Spleen (tissue), 11 donors: ENCODE measurements around the gene KIAA1217. TPM values are rescaled to one million over a fixed set of nuclear protein-coding genes. Genes with fewer than 3 reads are reported as not detected.

Source experiments
- DNase-seq: peaks from one replicate; pipeline ENCODE4 v3.0.0-alpha.2; 2020
- H3K27ac ChIP-seq, 8 donors: fragments of 200-600 bp; sonication (generic) in 7 of 8; 1 replicate in 4 of 8; 2 replicates in 4 of 8; pipeline versions ENCODE4 v1.5.0 to v1.8.0; 2016 to 2021; ENCODE audit warnings: inconsistent platforms in 4 of 8, mild to moderate bottlenecking in 4 of 8, moderate library complexity in 1 of 8
- H3K27me3 ChIP-seq, 7 donors: fragments of 200-600 bp; sonication (generic) in 6 of 7; replicated peaks in 1 of 7; 1 replicate in 4 of 7; 2 replicates in 3 of 7; pipeline versions ENCODE4 v1.5.0 to v1.8.0; 2016 to 2021; ENCODE audit warnings: inconsistent platforms in 3 of 7, mild to moderate bottlenecking in 1 of 7
- H3K36me3 ChIP-seq, 6 donors: fragments of 200-600 bp; sonication (generic) in 5 of 6; 1 replicate in 4 of 6; 2 replicates in 2 of 6; pipeline versions ENCODE4 v1.5.0 to v1.8.0; 2016 to 2021; ENCODE audit warnings: inconsistent platforms in 2 of 6
- H3K4me1 ChIP-seq, 6 donors: fragments of 200-600 bp; sonication (generic) in 5 of 6; 1 replicate in 3 of 6; 2 replicates in 3 of 6; pipeline versions ENCODE4 v1.5.0 to v1.8.0; 2016 to 2021; ENCODE audit warnings: inconsistent platforms in 3 of 6
- H3K4me3 ChIP-seq, 8 donors: fragments of 200-600 bp; sonication (generic) in 7 of 8; 1 replicate in 4 of 8; 2 replicates in 4 of 8; pipeline versions ENCODE4 v1.5.0 to v1.8.0; 2016 to 2021; ENCODE audit warnings: inconsistent platforms in 4 of 8, mild to moderate bottlenecking in 4 of 8, moderate library complexity in 2 of 8
- H3K9me3 ChIP-seq, 8 donors: fragments of 200-600 bp; sonication (generic) in 7 of 8; 1 replicate in 4 of 8; 2 replicates in 4 of 8; pipeline versions ENCODE4 v1.5.0 to v1.8.0; 2016 to 2021; ENCODE audit warnings: inconsistent platforms in 4 of 8
- CTCF ChIP-seq, 11 experiments: fragments of 200-600 bp in 7 of 11; fragments of 450-650 bp in 4 of 11; sonication (generic) in 4 of 11; IDR thresholded peaks in 8 of 11; conservative IDR thresholded peaks in 3 of 11; 1 replicate in 7 of 11; 2 replicates in 4 of 11; pipeline versions ENCODE4 v1.4.0 to v1.8.0; 2016 to 2021; ENCODE audit warnings: antibody characterized with exemption in 11 of 11, inconsistent platforms in 4 of 11, mild to moderate bottlenecking in 1 of 11
- POLR2A ChIP-seq, 3 donors: fragments of 450-650 bp; IDR thresholded peaks; one replicate each; pipeline ENCODE4 v1.5.1; 2017; ENCODE audit warnings: antibody characterized with exemption in 3 of 3, mild to moderate bottlenecking in 1 of 3
- POLR2AphosphoS5 ChIP-seq, 3 donors: sonication (generic); formaldehyde crosslinking; IDR thresholded peaks; one replicate each; pipeline ENCODE4 v1.5.1; 2017; ENCODE audit warnings: antibody characterized with exemption in 3 of 3
- WGBS, 5 donors: extraction: QIAGEN DNeasy Blood & Tissue Kit in 3 of 5; methylation state at CpG; one replicate each; pipeline versions ENCODE4 v1.1.5 to v1.1.7; 2013 to 2018; 5-methylcytosine and 5-hydroxymethylcytosine counted together
- intact Hi-C: fragments of 100-400 bp; cut with DNase I; formaldehyde crosslinking; loops from one replicate; pipeline ENCODE4 v1.15.0; 2023; ENCODE audit warnings: low total_unique reads
- polyA plus RNA-seq, 3 donors: library from polyadenylated mRNA; stranded (reverse); fragments of 200-250 nt; gene quantifications; one replicate each; pipeline ENCODE4 v1.2.1, GENCODE V29; 2013
- total RNA-seq, 7 donors: library from RNA; depleted of rRNA in 3 of 7; stranded (reverse); fragments of >200 nt in 3 of 7; fragmentation: NEBNext Ultra II Directional in 4 of 7; extraction: Animal tissue kit (Norgen Biotek cat#: 25700) in 4 of 7; gene quantifications; one replicate each; pipeline versions ENCODE4 v1.1.0 to v1.2.1, GENCODE V29; 2016 to 2021
- donor health status: healthy with polysubstance abuse.
- donor health status: DM: no; HTN: no; CAD: no; lungs with moderate emphysema.
- donor health status: DM: no; HTN: no; CAD: no.
- donor health status: Bipolar disorder and iron deficiency.
- donor health status: healthy.
- donor health status: DM: no; HTN: no; CAD: no.
- donor health status: DM: yes; HTN: yes; CAD: no.

KIAA1217 gene
- total and polyA plus RNA-seq, 10 donors = 2.2 to 40.7 (median 21.4) TPM

- 81 to 89% (median 87%) methylated on average over 9 of the region's 9 CpGs for WGBS, 5 donors
- no peak overlapping the region for H3K27ac ChIP-seq
- TF ChIP-seq CTCF (IDR thresholded peaks at IDR 0.05 in 8 of 11, conservative IDR thresholded peaks at IDR 0.05 in 3 of 11) (no peak), POLR2A (IDR thresholded peaks at IDR 0.05) (no peak), POLR2AphosphoS5 (IDR thresholded peaks at IDR 0.05) (no peak)
- intact Hi-C loops = no loop called here
- H3K36me3 ChIP-seq = no peaks in the 10 kb centered on the region
- H3K27me3 ChIP-seq = no peaks in the 10 kb centered on the region
- H3K4me3 ChIP-seq = no peak overlapping the region
- H3K4me1 ChIP-seq = no peaks in the 10 kb centered on the region
- no peaks in the 10 kb centered on the region for H3K9me3 ChIP-seq
- DNase-seq = no peak
These were observed 185.7 kb downstream of the KIAA1217 start for GRCh38 chr10:24394461-24395190.

DNA sequence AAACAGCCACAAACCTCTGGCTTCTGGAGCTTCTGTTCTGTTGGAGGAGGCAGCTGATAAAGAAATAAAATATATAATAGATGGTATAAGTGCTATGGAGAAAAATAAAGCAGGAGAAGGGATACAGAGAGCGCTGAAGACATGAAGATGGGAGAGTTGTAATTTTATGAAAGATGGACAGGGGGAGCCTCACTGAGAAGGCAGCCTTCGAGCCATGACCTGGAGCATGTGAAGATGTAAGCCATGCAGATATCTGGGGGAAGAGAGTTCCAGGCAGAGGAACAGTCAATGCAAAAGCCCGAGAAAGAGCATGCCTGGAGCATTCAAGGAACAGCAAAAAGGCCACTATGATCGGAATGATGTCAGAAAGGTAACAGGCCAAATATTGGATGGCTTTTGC is 187.5 kb downstream of the KIAA1217 start:
- H3K9me3 ChIP-seq = no peaks in the 10 kb centered on the region
- no peaks in the 10 kb centered on the region for H3K4me1 ChIP-seq
- H3K27me3 ChIP-seq = no peaks in the 10 kb centered on the region
- 83 to 92% (median 88%) methylated on average over 4 of the region's 4 CpGs for WGBS, 5 donors
- intact Hi-C loops = no loop called here
- TF ChIP-seq CTCF (IDR thresholded peaks at IDR 0.05 in 8 of 11, conservative IDR thresholded peaks at IDR 0.05 in 3 of 11) (no peak), POLR2AphosphoS5 (IDR thresholded peaks at IDR 0.05) (no peak), POLR2A (IDR thresholded peaks at IDR 0.05) (no peak)
- H3K36me3 ChIP-seq = no peaks in the 10 kb centered on the region
- DNase-seq = no peak
- H3K27ac ChIP-seq = no peak overlapping the region
- H3K4me3 ChIP-seq = no peak overlapping the region

- 83 to 96% (median 88%) methylated on average over 2 of the region's 2 CpGs for whole genome bisulfite sequencing, 5 donors
- H3K4me1 ChIP-seq = no peaks in the 10 kb centered on the region
- no peak overlapping the region for H3K4me3 ChIP-seq
- no peaks in the 10 kb centered on the region for H3K9me3 ChIP-seq
- intact Hi-C loops = no loop called here
- H3K36me3 ChIP-seq = no peaks in the 10 kb centered on the region
- TF ChIP-seq POLR2A (IDR thresholded peaks at IDR 0.05) (no peak), POLR2AphosphoS5 (IDR thresholded peaks at IDR 0.05) (no peak), CTCF (IDR thresholded peaks at IDR 0.05 in 8 of 11, conservative IDR thresholded peaks at IDR 0.05 in 3 of 11) (no peak)
- DNase-seq = no peak
- H3K27me3 ChIP-seq = no peaks in the 10 kb centered on the region
- H3K27ac ChIP-seq = no peak overlapping the region
These were observed 188.7 kb downstream of the KIAA1217 start for GRCh38 chr10:24397662-24398061.

GRCh38 chr10:24404567-24404966 is 195.6 kb downstream of the KIAA1217 start:
- no peak for DNase-seq
- WGBS, 5 donors = 57 to 76% (median 73%) methylated on average over 3 of the region's 3 CpGs
- H3K27me3 ChIP-seq = no peaks in the 10 kb centered on the region
- TF ChIP-seq POLR2A (IDR thresholded peaks at IDR 0.05) (no peak), POLR2AphosphoS5 (IDR thresholded peaks at IDR 0.05) (no peak)
- no peak overlapping the region for H3K4me3 ChIP-seq
- H3K27ac ChIP-seq = no peak overlapping the region
- H3K9me3 ChIP-seq = no peaks in the 10 kb centered on the region
- no peaks in the 10 kb centered on the region for H3K36me3 ChIP-seq
- intact Hi-C loops = no loop called here
- H3K4me1 ChIP-seq = no peaks in the 10 kb centered on the region
